Measurements from ENCODE around the gene RGS12.

Gene RGS12

DNA sequence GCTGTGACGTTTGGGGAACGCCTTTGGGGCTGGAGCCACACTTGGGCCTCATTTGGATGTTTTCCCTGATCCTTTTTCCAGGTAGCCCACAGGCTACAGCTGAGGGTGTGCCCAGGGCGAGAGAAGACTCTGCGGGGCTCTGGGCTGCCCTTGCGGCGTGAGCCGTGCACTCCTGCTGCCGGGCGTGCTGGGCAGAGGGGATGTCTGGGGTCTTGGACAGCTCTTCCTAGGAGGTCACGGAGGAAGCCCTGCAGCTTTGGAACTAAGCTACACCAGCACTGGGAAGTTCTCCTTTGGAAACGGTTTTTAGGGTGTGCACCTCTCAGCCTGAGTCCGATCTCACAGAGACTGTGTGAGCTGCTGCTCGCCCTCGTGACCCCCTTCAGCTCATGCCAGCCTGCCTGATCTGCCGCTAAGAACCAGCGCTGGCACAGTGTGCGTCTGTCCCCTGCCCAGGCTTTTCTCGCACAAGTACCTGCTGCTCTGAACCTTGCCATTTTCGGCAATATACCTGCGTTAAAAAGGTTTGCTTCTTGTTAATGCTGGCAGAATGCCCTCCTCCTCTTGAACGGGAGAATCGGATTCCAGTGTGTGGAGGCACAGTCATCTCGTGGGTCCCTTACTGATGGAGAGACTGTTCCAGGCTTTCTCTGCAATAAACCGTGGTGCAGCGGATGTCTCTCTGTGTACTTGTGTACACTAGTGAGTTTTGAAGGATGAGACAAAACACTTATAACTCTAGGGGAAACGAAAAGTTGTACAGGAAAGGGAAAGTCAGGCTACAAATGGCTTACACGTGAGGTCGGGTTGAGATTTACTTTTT, 29.6 kb upstream of the RGS12 start:
- FAIRE-seq, result no peak

DNA sequence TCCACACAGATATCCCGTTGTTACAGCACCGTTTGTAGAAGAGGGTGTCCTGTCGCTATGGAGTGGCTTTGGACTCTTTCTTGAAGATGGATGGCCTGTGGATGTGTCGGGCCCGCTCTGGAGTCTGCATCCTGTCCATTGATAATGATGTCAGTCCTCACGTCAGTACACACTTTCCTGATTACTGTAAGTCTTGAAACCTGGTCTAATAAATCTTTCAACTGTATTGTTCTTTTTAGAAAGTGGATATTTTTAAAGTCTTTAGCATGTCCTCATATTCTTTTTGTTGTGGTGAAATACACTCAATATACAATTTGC, 29.0 kb upstream of the RGS12 start:
- no peak for FAIRE-seq
- no peak for DNase-seq (ENCODE audit: insufficient read length, low spot score)
- TF ChIP-seq, protein P1, sequence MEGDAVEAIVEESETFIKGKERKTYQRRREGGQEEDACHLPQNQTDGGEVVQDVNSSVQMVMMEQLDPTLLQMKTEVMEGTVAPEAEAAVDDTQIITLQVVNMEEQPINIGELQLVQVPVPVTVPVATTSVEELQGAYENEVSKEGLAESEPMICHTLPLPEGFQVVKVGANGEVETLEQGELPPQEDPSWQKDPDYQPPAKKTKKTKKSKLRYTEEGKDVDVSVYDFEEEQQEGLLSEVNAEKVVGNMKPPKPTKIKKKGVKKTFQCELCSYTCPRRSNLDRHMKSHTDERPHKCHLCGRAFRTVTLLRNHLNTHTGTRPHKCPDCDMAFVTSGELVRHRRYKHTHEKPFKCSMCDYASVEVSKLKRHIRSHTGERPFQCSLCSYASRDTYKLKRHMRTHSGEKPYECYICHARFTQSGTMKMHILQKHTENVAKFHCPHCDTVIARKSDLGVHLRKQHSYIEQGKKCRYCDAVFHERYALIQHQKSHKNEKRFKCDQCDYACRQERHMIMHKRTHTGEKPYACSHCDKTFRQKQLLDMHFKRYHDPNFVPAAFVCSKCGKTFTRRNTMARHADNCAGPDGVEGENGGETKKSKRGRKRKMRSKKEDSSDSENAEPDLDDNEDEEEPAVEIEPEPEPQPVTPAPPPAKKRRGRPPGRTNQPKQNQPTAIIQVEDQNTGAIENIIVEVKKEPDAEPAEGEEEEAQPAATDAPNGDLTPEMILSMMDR (IDR thresholded peaks at IDR 0.05; ENCODE audit: insufficient read depth, missing control alignments), result no peak

More for the DNA sequence above, 29.6 kb upstream of the RGS12 start:
- TF ChIP-seq, protein P1 (IDR thresholded peaks at IDR 0.05; ENCODE audit: insufficient read depth, missing control alignments), result no peak
- no peak for DNase-seq (ENCODE audit: insufficient read length, low spot score)

DNA sequence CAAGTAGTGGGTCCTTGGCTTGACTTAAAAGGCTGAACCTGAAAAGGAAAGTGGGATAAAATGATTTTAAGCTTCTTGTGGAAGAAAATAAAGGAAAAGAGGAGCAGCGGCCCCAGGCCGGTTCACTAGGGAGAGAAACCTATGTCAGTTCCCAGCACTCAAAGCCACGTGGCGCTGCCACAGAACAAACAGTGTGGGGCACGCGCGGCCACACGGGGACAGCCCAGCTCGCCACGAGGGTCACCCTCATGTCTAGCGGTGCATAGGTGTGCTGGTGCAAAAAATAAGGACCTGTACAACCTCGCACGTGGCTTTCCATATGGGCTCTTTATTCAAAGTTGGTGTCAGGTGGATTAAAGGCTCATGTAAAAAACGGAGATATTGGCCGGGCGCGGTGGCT, 26.7 kb upstream of the RGS12 start:
- DNase-seq (ENCODE audit: insufficient read length, low spot score) (no peak), FAIRE-seq (no peak)
- TF ChIP-seq, protein P1 (IDR thresholded peaks at IDR 0.05; ENCODE audit: insufficient read depth, missing control alignments), result no peak

DNA sequence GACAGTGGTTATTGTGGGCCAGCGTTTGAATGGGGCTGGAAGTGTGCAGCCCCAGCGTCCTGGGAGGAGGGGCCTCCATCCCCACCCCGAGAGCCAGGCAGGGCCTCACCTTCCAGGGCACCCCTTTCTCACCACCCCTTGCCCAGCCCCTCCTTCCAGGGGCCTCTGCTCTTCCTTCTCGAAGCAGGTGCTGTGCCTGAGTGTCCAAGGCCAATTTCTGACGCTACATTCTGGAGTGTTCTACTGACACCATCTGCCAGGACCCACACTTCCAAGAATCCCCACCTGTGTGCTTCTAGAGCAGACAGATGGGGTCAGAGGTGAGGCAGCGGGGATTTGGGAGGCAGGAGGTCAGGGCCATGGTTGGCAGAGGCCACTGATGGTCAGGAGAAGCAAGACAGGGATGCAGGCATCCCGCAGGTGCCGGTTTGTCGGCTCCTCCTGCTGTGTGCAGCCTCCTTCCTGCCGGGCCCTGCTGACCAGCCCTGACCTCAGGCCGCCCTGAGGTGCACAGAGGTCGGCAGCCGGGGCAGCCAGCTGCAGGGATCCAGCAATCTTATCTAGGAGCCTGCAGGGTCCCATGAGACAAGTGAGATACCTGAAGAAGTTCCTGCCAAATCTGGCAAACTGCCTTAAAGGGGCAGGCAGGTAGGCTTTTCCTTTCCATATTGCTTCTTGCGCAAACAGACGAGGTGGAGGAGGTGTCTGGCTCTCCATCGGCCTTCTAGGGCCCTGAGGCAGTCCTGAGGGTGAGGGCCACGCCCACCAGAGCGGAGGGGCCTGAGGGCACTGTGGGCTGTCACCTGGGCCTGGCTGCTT, 25.0 kb upstream of the RGS12 start:
- TF ChIP-seq, protein P1 (IDR thresholded peaks at IDR 0.05; ENCODE audit: insufficient read depth, missing control alignments), result no peak
- DNase-seq (ENCODE audit: insufficient read length, low spot score), result no peak
- no peak for FAIRE-seq

DNA sequence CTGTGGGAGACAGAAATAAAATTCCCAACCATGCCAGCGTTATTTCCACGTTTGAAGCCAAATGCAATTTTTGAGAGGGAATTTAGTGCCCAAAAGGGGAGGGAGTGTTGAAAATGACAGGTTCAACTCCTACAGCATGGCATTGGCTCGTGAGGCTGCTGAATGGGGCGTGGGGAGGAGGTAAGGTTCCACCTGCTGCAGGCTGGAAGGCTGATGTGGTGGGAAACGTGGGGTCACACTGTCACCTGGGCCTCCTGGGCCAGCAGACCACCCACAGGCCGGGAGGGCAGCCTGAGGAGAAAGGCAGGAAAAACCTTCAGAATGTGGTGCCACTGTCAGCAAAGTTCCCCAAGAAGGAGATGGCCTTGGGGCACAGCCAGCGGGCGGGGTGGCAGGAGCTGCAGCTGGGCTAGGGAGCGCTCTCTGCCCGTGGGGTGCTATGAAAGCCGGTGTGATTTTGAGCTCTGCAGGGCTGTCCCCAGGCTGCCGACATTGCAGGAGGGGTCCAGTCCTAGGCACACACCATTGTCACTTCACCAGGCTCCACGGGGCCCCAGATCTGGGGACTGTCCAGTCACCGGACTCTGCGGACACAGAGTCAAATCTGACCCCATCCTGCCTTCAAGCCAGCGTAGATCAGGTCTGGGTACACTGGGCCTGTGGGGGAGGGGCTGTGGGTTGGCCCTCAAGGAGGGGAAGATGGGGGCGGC, 24.3 kb upstream of the RGS12 start:
- DNase-seq (ENCODE audit: insufficient read length, low spot score) (no peak), FAIRE-seq (no peak)
- TF ChIP-seq, protein P1 (IDR thresholded peaks at IDR 0.05; ENCODE audit: insufficient read depth, missing control alignments), result no peak

DNA sequence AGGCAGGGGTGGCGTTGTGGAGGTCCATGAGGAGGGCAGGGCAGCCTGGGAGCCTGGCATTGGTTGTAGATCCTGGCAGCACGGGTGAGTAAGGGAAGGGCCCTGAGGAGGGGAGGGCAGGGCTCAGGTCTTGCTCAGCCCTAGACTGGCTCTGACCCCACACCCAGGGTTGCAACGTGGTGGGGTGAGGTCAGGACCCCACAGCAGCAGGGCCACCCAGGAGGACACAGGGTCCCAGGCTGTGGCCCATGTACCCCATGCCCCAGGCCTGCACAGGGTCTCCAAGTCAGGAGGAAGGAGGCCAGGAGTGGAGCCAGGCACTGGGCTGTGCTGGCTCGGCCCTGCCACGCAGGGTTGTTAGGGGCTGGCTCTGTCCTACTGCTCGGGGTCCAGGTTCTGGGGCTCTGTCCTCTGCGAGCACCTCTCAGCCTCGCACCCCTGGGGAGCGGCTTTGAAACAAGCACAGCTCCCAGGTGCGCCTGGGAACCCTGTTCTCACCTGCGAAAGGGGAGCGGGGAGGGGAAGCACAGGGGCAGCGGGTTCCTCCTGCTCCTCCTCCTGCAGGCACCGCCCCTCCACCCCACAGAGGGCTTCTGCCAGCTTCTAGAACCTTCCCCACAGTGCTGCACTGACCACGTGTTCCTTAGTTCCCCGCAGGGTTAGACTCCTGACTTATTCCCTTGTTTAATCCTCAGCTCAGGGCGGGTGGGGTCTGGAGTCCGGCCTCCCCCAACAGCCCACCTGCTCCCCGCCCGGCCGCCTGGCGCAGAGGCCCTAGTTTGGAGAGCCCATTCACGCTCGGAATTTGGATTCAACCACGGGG, 23.5 kb upstream of the RGS12 start:
- DNase-seq (ENCODE audit: insufficient read length, low spot score), result no peak
- FAIRE-seq, result no peak
- TF ChIP-seq, protein P1 (IDR thresholded peaks at IDR 0.05; ENCODE audit: insufficient read depth, missing control alignments), result no peak
